GM23338 (cell line): Measurements from ENCODE around the gene HBS1L. TPM values are rescaled to one million over a fixed set of nuclear protein-coding genes. Genes with fewer than 3 reads are reported as not detected.

ENCODE experiments used
- ATAC-seq: fragments of 200-7000 bp; cut with Tn5 transposase; 3 replicates; pipeline ENCODE4 v1.9.1; 2020
- DNase-seq: peaks from one replicate; pipeline ENCODE4 v3.0.0-alpha.2; 2015; ENCODE audit warnings: low spot score
- H2AFZ ChIP-seq: fragments of 200-600 bp; sonication (generic); 2 replicates; pipeline ENCODE4 v1.8.0; 2016; ENCODE audit warnings: antibody characterized with exemption, mild to moderate bottlenecking, moderate library complexity
- H3F3A ChIP-seq: fragments of 200-600 bp; sonication (generic); replicated peaks from 2 replicates; pipeline ENCODE4 v1.8.0; 2017; ENCODE audit warnings: antibody characterized with exemption, mixed run types, low read depth
- H3K27ac ChIP-seq: fragments of 200-600 bp; sonication (generic); 2 replicates; pipeline ENCODE4 v1.6.1; 2016; ENCODE audit warnings: low read depth
- H3K27me3 ChIP-seq: fragments of 200-600 bp; sonication (generic); 2 replicates; pipeline ENCODE4 v1.8.0; 2016; ENCODE audit warnings: mild to moderate bottlenecking, mixed run types, moderate library complexity; ENCODE audit not compliant: insufficient read depth
- H3K36me3 ChIP-seq: fragments of 200-600 bp; sonication (generic); 2 replicates; pipeline ENCODE4 v1.8.0; 2016; ENCODE audit warnings: mild to moderate bottlenecking; ENCODE audit not compliant: insufficient read depth
- H3K4me1 ChIP-seq: fragments of 200-600 bp; sonication (generic); 2 replicates; pipeline ENCODE4 v1.8.0; 2016; ENCODE audit warnings: mild to moderate bottlenecking, moderate library complexity; ENCODE audit not compliant: insufficient read depth
- H3K4me2 ChIP-seq: fragments of 200-600 bp; sonication (generic); 2 replicates; pipeline ENCODE4 v1.7.1; 2017; ENCODE audit warnings: mixed run types
- H3K4me3 ChIP-seq: fragments of 200-600 bp; sonication (generic); 2 replicates; pipeline ENCODE4 v1.6.1; 2016; ENCODE audit warnings: mixed run types
- H3K79me2 ChIP-seq: fragments of 200-600 bp; sonication (generic); replicated peaks from 2 replicates; pipeline ENCODE4 v1.8.0; 2017; ENCODE audit warnings: mild to moderate bottlenecking; ENCODE audit not compliant: insufficient read depth
- H3K9me2 ChIP-seq: fragments of 200-600 bp; sonication (generic); 2 replicates; pipeline ENCODE4 v1.8.0; 2017; ENCODE audit not compliant: insufficient read depth
- H4K20me1 ChIP-seq: fragments of 200-600 bp; sonication (generic); replicated peaks from 2 replicates; pipeline ENCODE4 v1.8.0; 2017; ENCODE audit warnings: mild to moderate bottlenecking; ENCODE audit not compliant: insufficient read depth
- H3K27ac Mint-ChIP-seq: 2 replicates; pipeline ENCODE4 v1.8.0; 2020; ENCODE audit warnings: inconsistent platforms, mild to moderate bottlenecking, moderate library complexity, mixed read lengths
- H3K27me3 Mint-ChIP-seq: 3 replicates; pipeline ENCODE4 v1.8.0; 2022; ENCODE audit warnings: low read depth, mild to moderate bottlenecking, moderate library complexity, mixed read lengths, inconsistent platforms; ENCODE audit not compliant: insufficient read depth, poor library complexity
- H3K36me3 Mint-ChIP-seq: 3 replicates; pipeline ENCODE4 v1.8.0; 2021; ENCODE audit warnings: low read depth, mild to moderate bottlenecking, inconsistent platforms, moderate library complexity, mixed read lengths
- H3K4me1 Mint-ChIP-seq: 3 replicates; pipeline ENCODE4 v1.8.0; 2020; ENCODE audit warnings: mild to moderate bottlenecking, inconsistent platforms, mixed read lengths
- H3K4me3 Mint-ChIP-seq: 3 replicates; pipeline ENCODE4 v1.8.0; 2021; ENCODE audit warnings: moderate library complexity, mild to moderate bottlenecking, inconsistent platforms, mixed read lengths
- H3K9me3 Mint-ChIP-seq: 3 replicates; pipeline ENCODE4 v1.8.0; 2020; ENCODE audit warnings: moderate library complexity, mild to moderate bottlenecking, inconsistent platforms, mixed read lengths
- CREB1 ChIP-seq: fragments of 250-450 bp; sonication (Bioruptor Pico); IDR thresholded peaks from 2 replicates; pipeline ENCODE4 v1.5.0; 2020; ENCODE audit warnings: low read depth, mild to moderate bottlenecking, moderate library complexity
- CTCF ChIP-seq, 2 experiments: fragments of 200-600 bp in 1 of 2; sonication (generic) in 1 of 2; conservative IDR thresholded peaks; 2 replicates each; pipeline versions ENCODE4 v1.5.1 to v1.6.1; 2016 to 2017; ENCODE audit warnings: antibody characterized with exemption in 2 of 2, low read depth in 2 of 2, mild to moderate bottlenecking in 2 of 2, moderate library complexity in 1 of 2
- ETS1 ChIP-seq: IDR thresholded peaks from 2 replicates; pipeline ENCODE4 v1.6.1; 2016; ENCODE audit warnings: antibody characterized with exemption
- EZH2 ChIP-seq: fragments of 200-600 bp; sonication (generic); IDR thresholded peaks from one replicate; pipeline ENCODE4 v1.8.0; 2017; ENCODE audit warnings: antibody characterized with exemption, mild to moderate bottlenecking, low read depth; ENCODE audit not compliant: unreplicated experiment
- EZH2phosphoT487 ChIP-seq: fragments of 200-600 bp; sonication (generic); IDR thresholded peaks from one replicate; pipeline ENCODE4 v1.8.1; 2018; ENCODE audit warnings: antibody characterized with exemption; ENCODE audit not compliant: unreplicated experiment
- JUNB ChIP-seq: IDR thresholded peaks from one replicate; pipeline ENCODE4 v1.6.1; 2016; ENCODE audit warnings: antibody characterized with exemption; ENCODE audit not compliant: unreplicated experiment
- NANOG ChIP-seq: IDR thresholded peaks from 2 replicates; pipeline ENCODE4 v1.6.1; 2016; ENCODE audit warnings: antibody characterized with exemption, borderline replicate concordance
- ZNF114 ChIP-seq: fragments of 250-450 bp; sonication (Bioruptor Pico); IDR thresholded peaks from 2 replicates; pipeline ENCODE4 v1.5.0; 2020; ENCODE audit warnings: mild to moderate bottlenecking, moderate library complexity
- ZNF331 ChIP-seq: fragments of 250-450 bp; sonication (Bioruptor Pico); IDR thresholded peaks from 2 replicates; pipeline ENCODE4 v1.5.0; 2020; ENCODE audit warnings: low read depth, mild to moderate bottlenecking, moderate library complexity
- polyA plus RNA-seq: library from polyadenylated mRNA; unstranded; fragments of >200 nt; fragmentation: Nextera tagmentation; extraction: Ambion mirVana; gene quantifications from 2 replicates; pipeline ENCODE4 v1.2.1, GENCODE V29; 2016
- total RNA-seq: library from RNA; depleted of rRNA; stranded (reverse); fragments of >200 nt; shearing (Covaris generic); gene quantifications from 2 replicates; pipeline ENCODE4 v1.2.3, GENCODE V29; 2014
- TF ChIP-seq, protein P1 (sequence below): fragments of 250-450 bp; sonication (Bioruptor Pico); IDR thresholded peaks from 2 replicates; pipeline ENCODE4 v1.5.0; 2020; ENCODE audit warnings: mild to moderate bottlenecking, moderate library complexity

HBS1L gene
- total and polyA plus RNA-seq, 2 experiments from 2014 or later: 59.9 to 94.1 TPM

DNA sequence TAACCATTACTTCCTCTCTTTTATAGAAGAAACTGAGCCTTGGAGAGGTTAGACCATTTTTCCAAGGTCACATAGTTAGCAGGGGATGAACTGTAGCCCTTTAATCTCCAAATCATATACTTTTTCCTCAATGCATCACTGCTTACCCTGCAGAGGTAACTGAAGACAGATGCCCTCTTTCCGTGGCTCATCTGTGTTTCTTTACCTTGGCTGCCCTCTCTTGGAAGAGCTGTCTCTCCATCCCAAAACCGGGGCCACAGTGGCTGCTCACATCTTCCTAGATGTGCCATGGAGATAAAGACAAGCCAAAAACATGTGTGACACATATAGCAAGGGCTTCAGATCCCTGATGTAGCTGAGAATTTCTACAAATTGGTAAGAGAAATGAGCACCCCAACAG is 104.1 kb downstream of the HBS1L start:
- Mint-ChIP-seq H3K9me3 (no peaks in the 10 kb centered on the region), H3K27me3 (no peaks in the 10 kb centered on the region), H3K27ac (no peak overlapping the region), H3K4me1 (no peaks in the 10 kb centered on the region; the same call in 1 of the 3 replicates), H3K4me3 (no peak overlapping the region), H3K36me3 (no peaks in the 10 kb centered on the region)
- Histone ChIP-seq H4K20me1 (no peaks in the 10 kb centered on the region), H3K27me3 (no peaks in the 10 kb centered on the region), H3F3A (no peaks in the 10 kb centered on the region), H3K4me2 (no peak overlapping the region), H3K4me1 (no peaks in the 10 kb centered on the region), H3K79me2 (no peaks in the 10 kb centered on the region), H3K9me2 (peaks cover 7% of the 10 kb centered on the region), H3K4me3 (no peak overlapping the region), H2AFZ (peak overlapping the region; percentile 67; the same call in 1 of the 2 replicates), H3K36me3 (no peaks in the 10 kb centered on the region), H3K27ac (0 out of 2 replicates have a peak overlapping the region, but pooled peaks have one; percentile 64)
- TF ChIP-seq CREB1: no peak
- TF ChIP-seq CTCF (conservative IDR thresholded peaks at IDR 0.05; ENCODE audit: low read depth in 2 of 2): peak in 1 of 2 experiments; percentile 33; a peak in 1 of 4 replicates
- ATAC-seq (peak; percentile 58; the same call in 2 of the 3 replicates), DNase-seq (no peak)

DNA sequence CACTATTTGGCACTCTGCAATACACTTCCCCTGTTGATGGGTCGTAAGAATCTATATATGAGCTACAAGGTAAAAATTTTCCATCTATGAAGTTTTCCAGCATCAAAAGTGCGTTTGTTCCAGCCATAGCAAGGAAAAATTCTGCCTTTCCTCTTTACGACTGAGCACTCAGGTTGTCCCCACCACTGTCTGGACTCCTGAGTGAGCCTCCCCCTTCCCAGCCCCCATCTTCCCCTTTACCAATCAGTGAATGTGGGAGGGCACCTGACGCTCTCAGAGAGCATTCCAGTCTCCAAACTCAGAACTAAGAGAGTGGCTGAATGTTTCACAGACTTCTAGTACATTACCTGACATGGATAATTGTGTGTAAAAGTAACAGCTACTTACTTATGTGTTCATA is 104.7 kb downstream of the HBS1L start, which contains the start of gene ALDH8A1:
Gene ALDH8A1, minus strand, starts transcription at position 175 of the 400 bp plus-strand sequence. Its CDS starts 48 bp downstream, at position 127.
- ATAC-seq: peak; percentile 80
- H3K4me3 Mint-ChIP-seq: no peak within 1 kb of the TSS
- DNase-seq: peak; percentile 43
- Histone ChIP-seq H2AFZ (peak within 1 kb of the TSS; percentile 67; the same call in 1 of the 2 replicates), H4K20me1 (no peaks in the 10 kb centered on the region), H3K27me3 (no peaks in the 10 kb centered on the region), H3K27ac (0 out of 2 replicates have a peak within 1 kb of the TSS, but pooled peaks have one; percentile 64), H3K4me3 (no peak within 1 kb of the TSS), H3F3A (no peaks in the 10 kb centered on the region), H3K4me2 (no peak within 1 kb of the TSS), H3K4me1 (no peaks in the 10 kb centered on the region), H3K79me2 (no peaks in the 10 kb centered on the region), H3K36me3 (no peaks in the 10 kb centered on the region), H3K9me2 (peaks cover 7% of the 10 kb centered on the region)
- H3K27ac Mint-ChIP-seq: no peak within 1 kb of the TSS
- H3K9me3 Mint-ChIP-seq: no peaks in the 10 kb centered on the region
- H3K27me3 Mint-ChIP-seq: no peaks in the 10 kb centered on the region
- H3K36me3 Mint-ChIP-seq: no peaks in the 10 kb centered on the region
- H3K4me1 Mint-ChIP-seq: no peaks in the 10 kb centered on the region; the same call in 1 of the 3 replicates
- TF ChIP-seq ZNF114 (CRISPR knock-in tag) (no peak), NANOG (no peak), EZH2 (no peak), CTCF (conservative IDR thresholded peaks at IDR 0.05; ENCODE audit: low read depth in 2 of 2) (no peak), JUNB (no peak), EZH2phosphoT487 (no peak), ZNF331 (CRISPR knock-in tag) (no peak), ETS1 (no peak), CREB1 (no peak)
- TF ChIP-seq, protein P1, sequence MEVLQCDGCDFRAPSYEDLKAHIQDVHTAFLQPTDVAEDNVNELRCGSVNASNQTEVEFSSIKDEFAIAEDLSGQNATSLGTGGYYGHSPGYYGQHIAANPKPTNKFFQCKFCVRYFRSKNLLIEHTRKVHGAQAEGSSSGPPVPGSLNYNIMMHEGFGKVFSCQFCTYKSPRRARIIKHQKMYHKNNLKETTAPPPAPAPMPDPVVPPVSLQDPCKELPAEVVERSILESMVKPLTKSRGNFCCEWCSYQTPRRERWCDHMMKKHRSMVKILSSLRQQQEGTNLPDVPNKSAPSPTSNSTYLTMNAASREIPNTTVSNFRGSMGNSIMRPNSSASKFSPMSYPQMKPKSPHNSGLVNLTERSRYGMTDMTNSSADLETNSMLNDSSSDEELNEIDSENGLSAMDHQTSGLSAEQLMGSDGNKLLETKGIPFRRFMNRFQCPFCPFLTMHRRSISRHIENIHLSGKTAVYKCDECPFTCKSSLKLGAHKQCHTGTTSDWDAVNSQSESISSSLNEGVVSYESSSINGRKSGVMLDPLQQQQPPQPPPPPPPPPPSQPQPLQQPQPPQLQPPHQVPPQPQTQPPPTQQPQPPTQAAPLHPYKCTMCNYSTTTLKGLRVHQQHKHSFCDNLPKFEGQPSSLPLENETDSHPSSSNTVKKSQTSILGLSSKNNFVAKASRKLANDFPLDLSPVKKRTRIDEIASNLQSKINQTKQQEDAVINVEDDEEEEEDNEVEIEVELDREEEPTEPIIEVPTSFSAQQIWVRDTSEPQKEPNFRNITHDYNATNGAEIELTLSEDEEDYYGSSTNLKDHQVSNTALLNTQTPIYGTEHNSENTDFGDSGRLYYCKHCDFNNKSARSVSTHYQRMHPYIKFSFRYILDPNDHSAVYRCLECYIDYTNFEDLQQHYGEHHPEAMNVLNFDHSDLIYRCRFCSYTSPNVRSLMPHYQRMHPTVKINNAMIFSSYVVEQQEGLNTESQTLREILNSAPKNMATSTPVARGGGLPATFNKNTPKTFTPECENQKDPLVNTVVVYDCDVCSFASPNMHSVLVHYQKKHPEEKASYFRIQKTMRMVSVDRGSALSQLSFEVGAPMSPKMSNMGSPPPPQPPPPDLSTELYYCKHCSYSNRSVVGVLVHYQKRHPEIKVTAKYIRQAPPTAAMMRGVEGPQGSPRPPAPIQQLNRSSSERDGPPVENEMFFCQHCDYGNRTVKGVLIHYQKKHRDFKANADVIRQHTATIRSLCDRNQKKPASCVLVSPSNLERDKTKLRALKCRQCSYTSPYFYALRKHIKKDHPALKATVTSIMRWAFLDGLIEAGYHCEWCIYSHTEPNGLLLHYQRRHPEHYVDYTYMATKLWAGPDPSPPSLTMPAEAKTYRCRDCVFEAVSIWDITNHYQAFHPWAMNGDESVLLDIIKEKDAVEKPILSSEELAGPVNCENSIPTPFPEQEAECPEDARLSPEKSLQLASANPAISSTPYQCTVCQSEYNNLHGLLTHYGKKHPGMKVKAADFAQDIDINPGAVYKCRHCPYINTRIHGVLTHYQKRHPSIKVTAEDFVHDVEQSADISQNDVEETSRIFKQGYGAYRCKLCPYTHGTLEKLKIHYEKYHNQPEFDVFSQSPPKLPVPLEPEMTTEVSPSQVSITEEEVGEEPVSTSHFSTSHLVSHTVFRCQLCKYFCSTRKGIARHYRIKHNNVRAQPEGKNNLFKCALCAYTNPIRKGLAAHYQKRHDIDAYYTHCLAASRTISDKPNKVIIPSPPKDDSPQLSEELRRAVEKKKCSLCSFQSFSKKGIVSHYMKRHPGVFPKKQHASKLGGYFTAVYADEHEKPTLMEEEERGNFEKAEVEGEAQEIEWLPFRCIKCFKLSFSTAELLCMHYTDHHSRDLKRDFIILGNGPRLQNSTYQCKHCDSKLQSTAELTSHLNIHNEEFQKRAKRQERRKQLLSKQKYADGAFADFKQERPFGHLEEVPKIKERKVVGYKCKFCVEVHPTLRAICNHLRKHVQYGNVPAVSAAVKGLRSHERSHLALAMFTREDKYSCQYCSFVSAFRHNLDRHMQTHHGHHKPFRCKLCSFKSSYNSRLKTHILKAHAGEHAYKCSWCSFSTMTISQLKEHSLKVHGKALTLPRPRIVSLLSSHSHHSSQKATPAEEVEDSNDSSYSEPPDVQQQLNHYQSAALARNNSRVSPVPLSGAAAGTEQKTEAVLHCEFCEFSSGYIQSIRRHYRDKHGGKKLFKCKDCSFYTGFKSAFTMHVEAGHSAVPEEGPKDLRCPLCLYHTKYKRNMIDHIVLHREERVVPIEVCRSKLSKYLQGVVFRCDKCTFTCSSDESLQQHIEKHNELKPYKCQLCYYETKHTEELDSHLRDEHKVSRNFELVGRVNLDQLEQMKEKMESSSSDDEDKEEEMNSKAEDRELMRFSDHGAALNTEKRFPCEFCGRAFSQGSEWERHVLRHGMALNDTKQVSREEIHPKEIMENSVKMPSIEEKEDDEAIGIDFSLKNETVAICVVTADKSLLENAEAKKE (CRISPR knock-in tag): no peak
